ENCODE results near the gene BCAS3. TPM values are rescaled to one million over a fixed set of nuclear protein-coding genes. Genes with fewer than 3 reads are reported as not detected.
A peak's percentile ranks its signal among the peaks of the same experiment; 100 is the strongest.
"Not testable (repeated sequence)": the region's sequence is repeated elsewhere in the genome, so short reads cannot be mapped to it uniquely, and the experiment has no call there.

BCAS3 gene
- total RNA-seq, 6 experiments from 2014 or later = 9.2 to 22.1 (median 14.2) TPM

DNA sequence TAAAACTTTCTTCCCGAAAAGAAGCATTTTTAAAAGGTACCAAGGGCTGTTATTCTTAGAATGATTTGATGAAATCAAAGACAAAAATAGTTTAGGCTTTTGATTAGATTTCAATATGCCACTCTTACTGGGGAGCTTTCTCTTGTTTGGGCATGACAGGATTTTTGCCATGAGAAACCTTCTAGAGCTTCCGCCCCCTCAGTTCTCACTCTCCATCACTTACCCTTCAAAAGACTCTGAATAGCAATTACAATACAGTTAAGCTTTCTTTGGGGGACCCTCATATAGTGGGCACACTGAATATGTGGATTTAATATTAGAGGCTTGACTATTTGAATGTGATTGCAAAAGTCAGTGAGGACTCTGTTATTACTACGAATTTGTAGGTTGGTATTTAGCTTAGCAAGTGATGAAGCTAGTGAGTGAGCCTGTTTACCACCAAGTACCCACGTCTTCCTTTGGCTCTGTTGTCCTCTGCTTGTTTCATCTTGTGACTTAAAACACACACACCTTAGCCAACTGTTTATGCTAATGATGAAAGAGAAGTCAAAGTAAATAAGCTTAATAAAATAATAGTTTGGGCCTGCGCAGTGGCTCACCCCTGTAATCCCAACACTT is 563.3 kb downstream of the BCAS3 start:
- Histone ChIP-seq H3K36me3 (no peaks in the 10 kb centered on the region), H3K4me1 (peaks cover 0 to 3% (median under 1%) of the 10 kb centered on the region in 4 donors), H3K27ac (no peak overlapping the region), H3K27me3 (no peaks in the 10 kb centered on the region), H3K4me3 (no peak overlapping the region), H3K9me3 (no peaks in the 10 kb centered on the region)
- TF ChIP-seq, protein P1, sequence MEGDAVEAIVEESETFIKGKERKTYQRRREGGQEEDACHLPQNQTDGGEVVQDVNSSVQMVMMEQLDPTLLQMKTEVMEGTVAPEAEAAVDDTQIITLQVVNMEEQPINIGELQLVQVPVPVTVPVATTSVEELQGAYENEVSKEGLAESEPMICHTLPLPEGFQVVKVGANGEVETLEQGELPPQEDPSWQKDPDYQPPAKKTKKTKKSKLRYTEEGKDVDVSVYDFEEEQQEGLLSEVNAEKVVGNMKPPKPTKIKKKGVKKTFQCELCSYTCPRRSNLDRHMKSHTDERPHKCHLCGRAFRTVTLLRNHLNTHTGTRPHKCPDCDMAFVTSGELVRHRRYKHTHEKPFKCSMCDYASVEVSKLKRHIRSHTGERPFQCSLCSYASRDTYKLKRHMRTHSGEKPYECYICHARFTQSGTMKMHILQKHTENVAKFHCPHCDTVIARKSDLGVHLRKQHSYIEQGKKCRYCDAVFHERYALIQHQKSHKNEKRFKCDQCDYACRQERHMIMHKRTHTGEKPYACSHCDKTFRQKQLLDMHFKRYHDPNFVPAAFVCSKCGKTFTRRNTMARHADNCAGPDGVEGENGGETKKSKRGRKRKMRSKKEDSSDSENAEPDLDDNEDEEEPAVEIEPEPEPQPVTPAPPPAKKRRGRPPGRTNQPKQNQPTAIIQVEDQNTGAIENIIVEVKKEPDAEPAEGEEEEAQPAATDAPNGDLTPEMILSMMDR (IDR thresholded peaks at IDR 0.05) = no peak
- TF ChIP-seq POLR2A (IDR thresholded peaks at IDR 0.05) = no peak
- WGBS (ENCODE audit: insufficient coverage, low coverage, low lambda C conversion rate, missing lambda C conversion rate) = 87% methylated on average over 5 of the region's 5 CpGs
- intact Hi-C loops (cut with DNase I) = no loop called here
- no peak for DNase-seq
- no peak for ATAC-seq

- H3K36me3 ChIP-seq; intact Hi-C loops (cut with DNase I): not testable (repeated sequence)
- WGBS (ENCODE audit: insufficient coverage, low coverage, low lambda C conversion rate, missing lambda C conversion rate) = 75% methylated on average over 8 of the region's 8 CpGs
These were observed 567.3 kb downstream of the BCAS3 start for GRCh38 chr17:61244988-61245387.

GRCh38 chr17:61245706-61246135 is 568.1 kb downstream of the BCAS3 start:
- ATAC-seq = no peak
- WGBS (ENCODE audit: insufficient coverage, low coverage, low lambda C conversion rate, missing lambda C conversion rate) = no CpG with 5 or more reads among the region's 3 CpGs

More at GRCh38 chr17:61244988-61245387, 567.3 kb downstream of the BCAS3 start:
- not testable (repeated sequence) for DNase-seq, H3K27ac ChIP-seq, H3K4me3 ChIP-seq, ATAC-seq, H3K27me3 ChIP-seq, H3K4me1 ChIP-seq, H3K9me3 ChIP-seq

DNA sequence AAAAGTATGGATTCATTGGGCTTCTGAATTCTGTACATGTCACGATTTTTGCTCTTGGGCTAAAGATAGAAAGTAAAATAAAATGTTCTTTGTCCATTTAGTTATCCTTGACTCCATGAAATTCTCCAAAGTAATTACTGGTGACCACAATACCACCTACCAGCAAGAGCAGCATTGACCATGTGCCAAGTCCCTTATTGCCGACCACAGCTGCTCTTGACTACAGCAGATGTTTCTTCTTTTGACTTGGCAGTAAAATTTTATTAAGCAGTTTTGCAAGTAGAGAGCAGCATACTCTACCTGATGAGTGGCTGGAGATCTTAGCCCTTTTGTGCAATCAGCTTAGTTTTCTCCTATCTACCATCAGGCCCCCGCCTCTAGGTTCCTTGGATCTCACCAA is 569.8 kb downstream of the BCAS3 start:
- H3K36me3 ChIP-seq = no peaks in the 10 kb centered on the region
- TF ChIP-seq POLR2A (IDR thresholded peaks at IDR 0.05) = no peak
- TF ChIP-seq, protein P1 (IDR thresholded peaks at IDR 0.05) = no peak
- ATAC-seq = no peak
- H3K9me3 ChIP-seq = no peaks in the 10 kb centered on the region
- intact Hi-C loops (cut with DNase I) = no loop called here
- H3K4me1 ChIP-seq = no peaks in the 10 kb centered on the region
- no peak for DNase-seq
- 84% methylated on average over 3 of the region's 3 CpGs for WGBS (ENCODE audit: insufficient coverage, low coverage, low lambda C conversion rate, missing lambda C conversion rate)
- no peaks in the 10 kb centered on the region for H3K27me3 ChIP-seq
- H3K4me3 ChIP-seq = no peak overlapping the region
- H3K27ac ChIP-seq = no peak overlapping the region

More at GRCh38 chr17:61245706-61246135, 568.1 kb downstream of the BCAS3 start:
- H3K27me3 ChIP-seq = no peaks in the 10 kb centered on the region
- H3K27ac ChIP-seq = no peak overlapping the region
- DNase-seq = no peak
- TF ChIP-seq, protein P1 (IDR thresholded peaks at IDR 0.05) = no peak
- no peak for TF ChIP-seq POLR2A (IDR thresholded peaks at IDR 0.05)
- no peaks in the 10 kb centered on the region for H3K36me3 ChIP-seq
- H3K4me1 ChIP-seq = no peaks in the 10 kb centered on the region
- H3K4me3 ChIP-seq = no peak overlapping the region
- H3K9me3 ChIP-seq = no peaks in the 10 kb centered on the region
- intact Hi-C loops (cut with DNase I) = no loop called here

- TF ChIP-seq, protein P1 (IDR thresholded peaks at IDR 0.05) = no peak
- TF ChIP-seq POLR2A (IDR thresholded peaks at IDR 0.05) = no peak
- Histone ChIP-seq H3K27me3 (no peaks in the 10 kb centered on the region), H3K36me3 (no peaks in the 10 kb centered on the region), H3K27ac (no peak overlapping the region), H3K4me3 (no peak overlapping the region), H3K9me3 (no peaks in the 10 kb centered on the region), H3K4me1 (no peaks in the 10 kb centered on the region)
- no peak for DNase-seq
- 72% methylated on average over 2 of the region's 2 CpGs for WGBS (ENCODE audit: insufficient coverage, low coverage, low lambda C conversion rate, missing lambda C conversion rate)
- intact Hi-C loops (cut with DNase I) = no loop called here
- ATAC-seq = peak; percentile 41 to 58 (median 50)
These were observed 570.7 kb downstream of the BCAS3 start for GRCh38 chr17:61248399-61248798.
